Bronchial epithelial cell (primary cell): ENCODE data around the gene FMN1. TPM values are rescaled to one million over a fixed set of nuclear protein-coding genes. Genes with fewer than 3 reads are reported as not detected.

Experiments
- DNase-seq: peaks from one replicate; pipeline ENCODE4 v3.0.0-alpha.2; 2010; ENCODE audit warnings: low read depth
- FAIRE-seq: peaks from 2 replicates; lab custom pipeline; 2011; peaks lifted over from hg19 to GRCh38; lab: Jason Lieb, UNC
- H3K27me3 ChIP-seq: 2 replicates; pipeline ENCODE4 v1.5.1; 2011; ENCODE audit warnings: low read length; ENCODE audit not compliant: control insufficient read depth, insufficient read depth
- H3K36me3 ChIP-seq: 2 replicates; pipeline ENCODE4 v1.5.1; 2011; ENCODE audit warnings: low read length; ENCODE audit not compliant: control insufficient read depth, insufficient read depth
- H3K4me3 ChIP-seq: 2 replicates; pipeline ENCODE4 v1.5.1; 2011; ENCODE audit warnings: mild to moderate bottlenecking, low read depth, low read length, control low read depth
- total RNA-seq: library from RNA; depleted of rRNA; stranded (reverse); fragments of >200 nt; gene quantifications from 2 replicates; pipeline ENCODE4 v1.2.1, GENCODE V29; 2014
- TF ChIP-seq, protein P1 (sequence below): IDR thresholded peaks from 2 replicates; pipeline ENCODE4 v1.5.1; 2011; ENCODE audit warnings: mild to moderate bottlenecking, moderate library complexity, low read length, control low read depth, inconsistent platforms; ENCODE audit not compliant: insufficient read depth, severe bottlenecking

Gene FMN1, protein sequence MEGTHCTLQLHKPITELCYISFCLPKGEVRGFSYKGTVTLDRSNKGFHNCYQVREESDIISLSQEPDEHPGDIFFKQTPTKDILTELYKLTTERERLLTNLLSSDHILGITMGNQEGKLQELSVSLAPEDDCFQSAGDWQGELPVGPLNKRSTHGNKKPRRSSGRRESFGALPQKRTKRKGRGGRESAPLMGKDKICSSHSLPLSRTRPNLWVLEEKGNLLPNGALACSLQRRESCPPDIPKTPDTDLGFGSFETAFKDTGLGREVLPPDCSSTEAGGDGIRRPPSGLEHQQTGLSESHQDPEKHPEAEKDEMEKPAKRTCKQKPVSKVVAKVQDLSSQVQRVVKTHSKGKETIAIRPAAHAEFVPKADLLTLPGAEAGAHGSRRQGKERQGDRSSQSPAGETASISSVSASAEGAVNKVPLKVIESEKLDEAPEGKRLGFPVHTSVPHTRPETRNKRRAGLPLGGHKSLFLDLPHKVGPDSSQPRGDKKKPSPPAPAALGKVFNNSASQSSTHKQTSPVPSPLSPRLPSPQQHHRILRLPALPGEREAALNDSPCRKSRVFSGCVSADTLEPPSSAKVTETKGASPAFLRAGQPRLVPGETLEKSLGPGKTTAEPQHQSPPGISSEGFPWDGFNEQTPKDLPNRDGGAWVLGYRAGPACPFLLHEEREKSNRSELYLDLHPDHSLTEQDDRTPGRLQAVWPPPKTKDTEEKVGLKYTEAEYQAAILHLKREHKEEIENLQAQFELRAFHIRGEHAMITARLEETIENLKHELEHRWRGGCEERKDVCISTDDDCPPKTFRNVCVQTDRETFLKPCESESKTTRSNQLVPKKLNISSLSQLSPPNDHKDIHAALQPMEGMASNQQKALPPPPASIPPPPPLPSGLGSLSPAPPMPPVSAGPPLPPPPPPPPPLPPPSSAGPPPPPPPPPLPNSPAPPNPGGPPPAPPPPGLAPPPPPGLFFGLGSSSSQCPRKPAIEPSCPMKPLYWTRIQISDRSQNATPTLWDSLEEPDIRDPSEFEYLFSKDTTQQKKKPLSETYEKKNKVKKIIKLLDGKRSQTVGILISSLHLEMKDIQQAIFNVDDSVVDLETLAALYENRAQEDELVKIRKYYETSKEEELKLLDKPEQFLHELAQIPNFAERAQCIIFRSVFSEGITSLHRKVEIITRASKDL (N-terminal part only)
- 1.6 and 2.2 TPM in 2 replicates for total RNA-seq

DNA sequence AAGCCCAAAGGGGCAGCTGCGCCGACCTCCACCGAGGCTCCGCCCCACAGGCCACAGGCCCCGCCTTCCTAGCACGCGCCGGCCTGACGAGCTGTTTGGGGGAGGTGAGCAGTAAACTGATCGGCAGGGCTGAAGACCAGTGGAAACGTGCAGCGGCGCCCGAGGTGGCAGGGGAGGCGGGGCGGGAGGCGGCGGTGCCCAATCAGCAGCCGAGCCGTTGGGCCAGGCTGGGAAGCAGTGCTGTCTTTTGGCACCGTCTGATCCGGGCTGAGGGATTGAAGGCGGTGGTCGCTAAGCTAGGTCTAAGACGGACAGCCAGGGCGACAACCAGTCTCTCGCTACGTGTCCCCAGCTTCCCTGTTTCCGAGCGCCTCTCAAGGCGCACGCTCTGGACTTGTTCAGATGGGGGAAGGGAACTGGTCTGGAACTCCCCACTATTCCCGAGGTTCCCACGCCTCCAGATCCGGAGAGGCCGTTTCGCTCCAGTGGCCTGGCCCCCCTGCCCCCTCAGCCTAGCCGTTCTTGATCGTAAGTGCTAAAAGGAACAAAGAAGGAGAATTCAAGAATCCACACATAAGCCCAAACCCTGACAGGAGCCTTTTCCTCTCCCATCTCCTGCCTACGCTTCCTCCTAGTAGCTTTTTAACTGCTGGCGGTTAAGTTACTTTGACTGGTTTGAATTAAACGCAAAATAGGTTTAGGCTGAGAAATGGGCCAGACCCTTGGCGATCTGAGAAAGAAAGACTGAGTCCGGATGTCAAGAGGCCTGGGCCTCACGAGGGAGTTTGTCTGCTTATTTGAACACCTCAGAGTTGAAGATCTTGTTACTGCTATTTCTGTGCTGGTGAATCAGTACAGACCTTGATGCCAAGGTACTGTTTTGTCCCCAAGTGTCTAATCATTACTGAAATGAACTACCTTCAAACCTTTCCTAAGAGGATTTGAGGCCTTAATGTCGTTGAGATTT is at the start of gene FMN1:
FMN1 (minus strand) TSS at position 11 of the 967 bp plus-strand sequence. CDS start 39,800 bp downstream, outside the sequence.
- no peak for FAIRE-seq
- DNase-seq, result peak; percentile 84
- TF ChIP-seq, protein P1, sequence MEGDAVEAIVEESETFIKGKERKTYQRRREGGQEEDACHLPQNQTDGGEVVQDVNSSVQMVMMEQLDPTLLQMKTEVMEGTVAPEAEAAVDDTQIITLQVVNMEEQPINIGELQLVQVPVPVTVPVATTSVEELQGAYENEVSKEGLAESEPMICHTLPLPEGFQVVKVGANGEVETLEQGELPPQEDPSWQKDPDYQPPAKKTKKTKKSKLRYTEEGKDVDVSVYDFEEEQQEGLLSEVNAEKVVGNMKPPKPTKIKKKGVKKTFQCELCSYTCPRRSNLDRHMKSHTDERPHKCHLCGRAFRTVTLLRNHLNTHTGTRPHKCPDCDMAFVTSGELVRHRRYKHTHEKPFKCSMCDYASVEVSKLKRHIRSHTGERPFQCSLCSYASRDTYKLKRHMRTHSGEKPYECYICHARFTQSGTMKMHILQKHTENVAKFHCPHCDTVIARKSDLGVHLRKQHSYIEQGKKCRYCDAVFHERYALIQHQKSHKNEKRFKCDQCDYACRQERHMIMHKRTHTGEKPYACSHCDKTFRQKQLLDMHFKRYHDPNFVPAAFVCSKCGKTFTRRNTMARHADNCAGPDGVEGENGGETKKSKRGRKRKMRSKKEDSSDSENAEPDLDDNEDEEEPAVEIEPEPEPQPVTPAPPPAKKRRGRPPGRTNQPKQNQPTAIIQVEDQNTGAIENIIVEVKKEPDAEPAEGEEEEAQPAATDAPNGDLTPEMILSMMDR, result no peak
- H3K36me3 ChIP-seq, result no peaks in the 10 kb centered on the region
- H3K4me3 ChIP-seq, result peak within 1 kb of the TSS; percentile 55
- peaks cover 11% of the 10 kb centered on the region for H3K27me3 ChIP-seq

DNA sequence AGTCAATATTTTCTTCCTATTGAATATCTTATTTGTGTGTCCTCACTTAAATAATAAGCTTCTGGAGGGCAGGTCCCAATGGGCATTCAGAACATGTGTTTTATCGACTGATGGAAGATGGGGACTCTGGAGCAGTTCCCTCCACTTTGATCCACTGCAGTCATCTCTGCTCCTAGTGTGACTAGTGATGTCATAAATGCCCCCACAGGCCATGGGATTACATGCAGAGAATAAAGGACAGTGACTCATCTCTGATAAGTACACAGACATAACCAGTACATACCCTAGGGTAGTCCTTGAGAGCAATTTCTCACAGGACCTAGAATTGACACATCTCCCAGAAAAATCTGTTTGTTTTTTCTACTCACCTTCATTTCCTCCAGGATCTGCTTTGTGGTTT is 49.4 kb upstream of the FMN1 start:
- H3K27me3 ChIP-seq, result no peaks in the 10 kb centered on the region
- TF ChIP-seq, protein P1, result no peak
- no peak overlapping the region for H3K4me3 ChIP-seq
- FAIRE-seq (no peak), DNase-seq (peak; percentile 92)
- no peaks in the 10 kb centered on the region for H3K36me3 ChIP-seq

DNA sequence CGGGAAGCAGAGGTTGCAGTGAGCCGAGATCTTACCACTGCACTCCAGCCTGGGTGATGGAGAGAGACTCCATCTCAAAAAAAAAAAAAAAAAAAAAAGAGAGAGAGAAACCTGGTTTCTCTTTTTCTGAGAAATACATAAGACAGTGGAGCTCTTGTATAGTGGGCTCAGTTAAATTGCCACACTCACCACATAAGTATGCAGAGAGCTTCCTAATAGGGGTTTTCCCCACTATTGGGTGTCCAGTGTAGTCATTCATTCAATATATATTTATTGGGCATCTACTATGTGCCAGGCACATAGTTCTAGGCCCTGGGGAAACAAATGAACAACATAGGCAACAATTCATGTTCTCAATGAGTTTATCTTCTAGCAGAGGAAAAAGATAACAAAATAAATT is 48.9 kb upstream of the FMN1 start:
- Histone ChIP-seq H3K36me3 (no peaks in the 10 kb centered on the region), H3K27me3 (no peaks in the 10 kb centered on the region), H3K4me3 (no peak overlapping the region)
- TF ChIP-seq, protein P1, result no peak
- FAIRE-seq (no peak), DNase-seq (peak; percentile 78)

DNA sequence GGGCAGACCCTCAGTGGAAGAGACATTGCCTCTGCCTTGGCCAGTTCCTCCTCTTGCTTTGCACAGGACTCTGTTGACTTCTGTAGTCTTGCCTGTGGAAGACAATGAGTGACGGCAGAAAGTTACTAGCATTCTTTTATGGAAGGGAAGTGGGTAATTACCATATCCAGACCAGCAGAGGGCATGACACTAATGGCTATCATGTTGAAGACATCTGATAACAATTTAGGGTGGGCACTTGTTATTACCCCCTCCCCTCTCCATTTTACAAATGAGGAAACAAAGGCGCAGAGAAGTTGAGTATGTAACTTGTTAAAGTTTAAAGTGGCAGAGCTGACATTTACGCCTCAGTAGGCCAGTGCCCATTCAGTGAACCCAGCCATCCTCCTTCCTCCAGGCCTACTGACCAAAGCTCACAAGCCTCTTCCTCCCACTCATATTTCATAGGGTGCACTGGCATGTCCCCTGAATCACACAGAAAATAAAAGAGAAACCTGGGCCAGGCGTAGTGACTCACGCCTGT is 48.2 kb upstream of the FMN1 start:
- DNase-seq, result peak; percentile 85
- Histone ChIP-seq H3K27me3 (no peaks in the 10 kb centered on the region), H3K36me3 (no peaks in the 10 kb centered on the region), H3K4me3 (no peak overlapping the region)
- TF ChIP-seq, protein P1, result peak; percentile 52
- no peak for FAIRE-seq
